Fibroblast of villous mesenchyme (primary cell): ENCODE measurements around the gene FABP1. TPM values are rescaled to one million over a fixed set of nuclear protein-coding genes. Genes with fewer than 3 reads are reported as not detected.

Experiments
- DNase-seq: peaks from one replicate; pipeline ENCODE4 v3.0.0-alpha.2; 2010; ENCODE audit warnings: low read depth
- H3K4me3 ChIP-seq: 2 replicates; pipeline ENCODE4 v1.5.1; 2011; ENCODE audit warnings: low read depth, mild to moderate bottlenecking, low read length
- CTCF ChIP-seq: IDR thresholded peaks from 2 replicates; pipeline ENCODE4 v1.5.1; 2012; ENCODE audit warnings: low read depth, mild to moderate bottlenecking, low read length; ENCODE audit not compliant: insufficient read depth
- total RNA-seq: library from RNA; depleted of rRNA; stranded (reverse); fragments of >200 nt; gene quantifications from 2 replicates; pipeline ENCODE4 v1.2.3, GENCODE V29; 2012

FABP1 gene
- total RNA-seq, 1 donor = not detected

GRCh38 chr2:88115825-88116518 lies 11.9 kb downstream of the FABP1 start:
- no peak overlapping the region for H3K4me3 ChIP-seq
- no peak for TF ChIP-seq CTCF
- no peak for DNase-seq

- TF ChIP-seq CTCF = no peak
- H3K4me3 ChIP-seq = no peak overlapping the region
- DNase-seq = no peak
Measured at GRCh38 chr2:88114889-88115288, 13.0 kb downstream of the FABP1 start.

DNA sequence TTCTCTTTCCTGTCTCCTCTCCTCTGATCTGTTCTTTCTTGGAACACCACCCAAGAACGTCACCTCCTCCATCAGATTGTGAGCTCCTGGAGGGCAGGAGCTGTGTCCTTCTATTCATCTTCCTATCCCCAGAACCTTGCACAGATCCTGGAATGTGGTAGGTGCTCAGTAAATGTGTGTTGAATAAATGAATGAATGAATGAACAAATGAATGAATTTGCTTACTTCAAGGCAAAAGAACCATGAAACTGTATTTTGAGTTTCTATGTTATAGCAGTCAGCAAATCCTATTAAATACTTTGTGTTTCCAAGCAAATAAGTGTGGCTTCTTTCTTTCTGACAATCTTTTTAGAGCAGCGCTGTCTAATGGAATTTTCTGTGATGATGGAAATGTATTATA lies 14.8 kb downstream of the FABP1 start:
- H3K4me3 ChIP-seq = no peak overlapping the region
- no peak for TF ChIP-seq CTCF
- DNase-seq = no peak

- TF ChIP-seq CTCF = no peak
- no peak overlapping the region for H3K4me3 ChIP-seq
- DNase-seq = no peak
Measured at GRCh38 chr2:88110830-88111229, 17.0 kb downstream of the FABP1 start.

- H3K4me3 ChIP-seq = no peak overlapping the region
- no peak for TF ChIP-seq CTCF
- no peak for DNase-seq
Measured at GRCh38 chr2:88108796-88109195, 19.1 kb downstream of the FABP1 start.

DNA sequence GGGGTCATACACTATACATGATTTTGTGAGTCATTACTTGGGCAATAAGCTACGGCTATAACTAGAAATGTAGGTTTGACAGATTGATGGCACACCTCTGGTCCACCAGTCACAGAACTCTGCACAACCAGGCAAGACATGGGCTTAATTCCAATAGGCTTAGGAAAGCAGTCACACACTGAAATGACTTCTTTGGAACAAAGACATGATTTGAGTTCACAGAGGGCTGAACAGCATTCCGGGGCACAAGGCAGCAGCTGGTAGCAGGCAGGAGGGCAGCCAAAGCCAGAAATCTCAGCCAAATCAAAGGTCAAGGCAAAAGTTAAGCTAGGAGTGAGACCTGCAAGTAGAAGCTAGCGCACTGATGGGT lies 27.4 kb downstream of the FABP1 start:
- H3K4me3 ChIP-seq = no peak overlapping the region
- no peak for TF ChIP-seq CTCF
- no peak for DNase-seq
